HG02840 (cell line): Measurements from ENCODE around the gene SERPINA6.
"Not testable (repeated sequence)": the region's sequence is repeated elsewhere in the genome, so short reads cannot be mapped to it uniquely, and the experiment has no call there.

Experiments
- ATAC-seq: cut with Tn5 transposase; IDR thresholded peaks from one replicate; pipeline ENCODE4 v1.9.1; 2021; ENCODE audit warnings: mild to moderate bottlenecking, moderate library complexity, moderate number of reproducible peaks; ENCODE audit not compliant: unreplicated experiment, low FRiP score

Gene SERPINA6

GRCh38 chr14:94322648-94323570 is at the start of gene SERPINA6:
SERPINA6 (minus strand) TSS chr14:94323336; CDS start chr14:94314648, 8,688 bp downstream.
- ATAC-seq: no peak

DNA sequence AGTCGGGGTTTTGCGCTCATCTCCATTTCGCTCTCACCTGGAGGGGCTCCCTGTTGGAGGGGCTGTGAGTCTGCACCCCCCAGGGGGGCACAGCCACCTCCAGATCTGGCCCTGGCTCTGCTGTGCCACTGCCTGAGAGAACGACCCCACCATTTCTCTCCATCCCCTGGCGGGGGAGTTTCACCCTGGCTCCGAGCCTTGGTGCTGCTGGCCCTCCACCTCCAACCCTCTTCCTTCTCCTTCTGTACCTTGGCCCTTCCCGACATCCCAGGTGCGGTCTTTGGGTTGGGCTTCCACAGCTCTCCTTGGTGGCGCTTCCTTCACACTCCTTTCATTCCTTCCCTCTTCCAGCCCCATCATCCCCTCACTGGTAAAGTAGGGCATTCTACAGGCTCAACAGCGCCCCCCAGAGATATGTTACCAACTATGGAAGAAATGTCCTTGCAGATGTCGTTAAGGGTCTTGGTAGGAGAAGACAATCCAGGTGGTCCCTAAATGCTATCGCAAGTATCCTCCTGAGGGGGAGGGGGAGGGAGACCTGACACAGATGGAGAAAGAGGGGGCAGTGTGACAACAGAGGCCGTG is 49.0 kb upstream of the SERPINA6 start:
- ATAC-seq: no peak

- ATAC-seq: no peak
Measured at GRCh38 chr14:94370524-94370910, 47.4 kb upstream of the SERPINA6 start.

- not testable (repeated sequence) for ATAC-seq
Measured at GRCh38 chr14:94369766-94370523, 46.8 kb upstream of the SERPINA6 start.

GRCh38 chr14:94368956-94369355 is 45.8 kb upstream of the SERPINA6 start:
- ATAC-seq: no peak

DNA sequence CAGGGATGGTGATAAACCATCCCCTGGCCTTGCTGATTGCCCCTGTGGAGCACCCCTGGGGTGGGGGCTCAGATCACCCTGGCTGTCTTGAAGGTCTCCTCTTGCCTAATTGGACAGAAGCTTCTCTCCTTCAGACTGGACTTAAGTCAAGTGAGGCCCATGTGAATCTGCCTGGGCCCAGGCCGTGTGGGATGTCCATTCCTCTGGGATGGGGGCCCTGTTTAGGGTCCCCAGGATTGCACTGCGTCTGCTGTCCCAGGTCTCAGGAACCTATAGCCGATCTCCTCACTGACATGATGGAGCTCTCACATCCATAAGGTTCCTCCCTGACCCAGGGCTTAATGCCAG is 45.1 kb upstream of the SERPINA6 start:
- ATAC-seq: no peak

- no peak for ATAC-seq
Measured at GRCh38 chr14:94367347-94368242, 44.5 kb upstream of the SERPINA6 start.

DNA sequence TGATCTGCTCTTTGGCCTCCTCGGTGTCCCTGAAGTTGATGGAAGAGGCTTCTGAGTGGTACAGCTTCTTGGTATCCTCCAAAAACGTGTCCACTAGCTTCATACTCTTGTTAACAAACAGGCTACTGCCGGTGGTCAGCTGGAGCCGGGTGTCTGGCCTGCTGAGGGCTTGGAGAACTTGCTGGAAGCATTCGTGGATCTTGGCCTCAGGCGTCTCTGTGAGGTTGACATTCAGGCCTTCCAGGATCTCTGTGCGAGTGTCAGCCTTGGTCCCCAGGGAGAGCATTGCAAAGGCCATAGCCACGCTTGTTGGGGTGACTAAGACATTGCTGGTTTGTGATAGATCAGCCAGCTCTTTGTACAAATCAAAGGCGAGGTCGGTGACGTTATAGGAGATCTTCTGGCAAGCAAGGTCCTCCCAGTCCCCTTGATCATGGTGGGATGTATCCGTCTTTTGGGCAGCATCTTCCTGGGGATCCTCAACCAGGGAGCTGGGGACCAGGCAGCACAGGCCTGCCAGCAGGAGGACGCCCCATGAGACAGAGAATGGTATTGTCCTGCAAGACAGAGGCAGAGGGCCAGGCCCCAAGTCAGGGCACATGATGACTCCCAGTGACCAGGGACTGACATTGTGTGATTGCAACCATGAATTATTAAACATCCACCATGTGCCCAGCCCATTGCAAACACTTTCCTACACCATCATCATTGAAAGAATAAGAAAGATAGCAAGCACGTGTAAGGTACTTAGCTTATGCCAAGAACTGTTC is 43.2 kb upstream of the SERPINA6 start, which contains the start of gene SERPINA2:
Gene SERPINA2 (minus strand): TSS at position 553 of the 770 bp plus-strand sequence.
- ATAC-seq: no peak

GRCh38 chr14:94365624-94366023 is 42.5 kb upstream of the SERPINA6 start:
- ATAC-seq: no peak

GRCh38 chr14:94364964-94365363 is 41.8 kb upstream of the SERPINA6 start:
- ATAC-seq: no peak

- ATAC-seq: no peak
Measured at GRCh38 chr14:94364037-94364436, 40.9 kb upstream of the SERPINA6 start.

DNA sequence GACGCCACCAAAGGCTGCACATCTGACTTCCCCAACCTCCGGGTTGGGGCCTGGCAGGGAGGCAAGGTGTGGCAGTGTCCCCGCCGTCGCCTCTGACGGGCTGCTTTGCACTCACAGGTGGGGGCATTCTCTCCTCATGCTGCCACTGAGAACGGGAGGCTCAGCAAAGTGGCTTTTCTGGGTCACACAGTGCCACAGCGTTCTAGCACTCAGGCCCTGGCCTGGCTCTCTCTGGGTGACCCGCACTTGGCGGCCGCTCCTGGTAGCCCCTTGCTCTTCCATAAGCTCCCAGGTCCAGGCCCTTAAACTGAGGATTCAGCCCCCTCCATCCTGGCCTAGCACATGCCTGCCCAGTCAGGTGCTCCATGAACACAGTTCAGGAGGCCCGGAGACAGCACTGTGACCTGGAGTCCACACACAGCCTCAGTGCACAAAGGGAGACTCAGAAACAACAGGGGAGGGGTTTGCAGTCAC is 40.1 kb upstream of the SERPINA6 start:
- no peak for ATAC-seq

DNA sequence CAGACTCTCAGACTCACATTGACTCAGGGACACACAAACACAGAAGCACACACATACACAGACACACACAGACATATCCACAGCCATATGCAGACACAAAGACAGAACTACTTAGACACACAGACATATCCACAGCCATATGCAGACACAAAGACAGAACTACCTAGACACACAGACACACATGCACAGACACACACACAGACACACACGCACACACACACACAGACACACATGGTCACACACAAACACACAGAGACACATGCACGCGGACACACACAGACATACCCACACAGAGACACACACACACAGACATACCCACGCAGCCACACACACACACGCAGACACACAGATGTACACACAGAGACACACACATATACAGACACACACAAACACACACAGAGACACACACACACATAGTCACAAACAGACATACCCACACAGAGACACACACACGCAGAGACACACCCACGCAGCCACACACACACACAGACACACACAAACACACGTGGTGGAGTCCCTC is 39.5 kb upstream of the SERPINA6 start:
- ATAC-seq: no peak

GRCh38 chr14:94361682-94362081 is 38.5 kb upstream of the SERPINA6 start:
- no peak for ATAC-seq

- no peak for ATAC-seq
Measured at GRCh38 chr14:94360945-94361565, 37.9 kb upstream of the SERPINA6 start.

- ATAC-seq: no peak
Measured at GRCh38 chr14:94357166-94357565, 34.0 kb upstream of the SERPINA6 start.

GRCh38 chr14:94356379-94357056 is 33.4 kb upstream of the SERPINA6 start:
- no peak for ATAC-seq

GRCh38 chr14:94355191-94355794 is 32.2 kb upstream of the SERPINA6 start:
- no peak for ATAC-seq
